OCI-LY7 (cell line): ENCODE results near the gene RASSF4.

Experiments used
- CTCF ChIP-seq: fragments of 200-600 bp; sonication (generic); conservative IDR thresholded peaks from 2 replicates; pipeline ENCODE4 v1.5.1; 2014; ENCODE audit warnings: mild to moderate bottlenecking, antibody characterized with exemption, low read length, moderate library complexity, mixed read lengths
- EZH2phosphoT487 ChIP-seq: fragments of 200-600 bp; sonication (generic); IDR thresholded peaks from 2 replicates; pipeline ENCODE4 v1.6.1; 2018; ENCODE audit warnings: low read depth, borderline replicate concordance, mild to moderate bottlenecking, mixed run types, antibody characterized with exemption, low read length, moderate library complexity, mixed read lengths

- TF ChIP-seq CTCF (no peak), EZH2phosphoT487 (no peak)
These were observed 25.9 kb upstream of the RASSF4 start for GRCh38 chr10:44933451-44934321.
